Dedifferentiated amniotic fluid mesenchymal stem cell (primary cell): ENCODE measurements around the gene ZNF839.

ENCODE experiments used
- DNase-seq: peaks from one replicate; pipeline ENCODE4 v3.0.0-alpha.2; 2016; ENCODE audit errors: extremely low spot score

The ZNF839 gene

GRCh38 chr14:102378830-102379229 lies 59.3 kb downstream of the ZNF839 start:
- no peak for DNase-seq

- DNase-seq: no peak
These were observed 67.5 kb downstream of the ZNF839 start for GRCh38 chr14:102387086-102387485.

- no peak for DNase-seq
These were observed 69.7 kb downstream of the ZNF839 start for GRCh38 chr14:102389246-102389645.

GRCh38 chr14:102390064-102390855 lies 70.7 kb downstream of the ZNF839 start:
- DNase-seq: peak; percentile 19
